ENCODE measurements around the gene OGFOD3. TPM values are rescaled to one million over a fixed set of nuclear protein-coding genes. Genes with fewer than 3 reads are reported as not detected.
"Not testable (repeated sequence)": the region's sequence is repeated elsewhere in the genome, so short reads cannot be mapped to it uniquely, and the experiment has no call there.

Gene OGFOD3
- total RNA-seq: 22.8 TPM

GRCh38 chr17:82418001-82418986, at the start of gene OGFOD3, which contains the start of gene HEXD:
Gene OGFOD3 (minus strand): TSS chr17:82418586. CDS start chr17:82418485, 101 bp downstream.
Gene HEXD (plus strand): TSS chr17:82418347. CDS start chr17:82419800, 1,453 bp downstream.
- DNase-seq: peak; percentile 94

GRCh38 chr17:82465023-82465603, 46.7 kb upstream of the OGFOD3 start:
- no peak for DNase-seq

- no peak for DNase-seq
These were observed 46.2 kb upstream of the OGFOD3 start for GRCh38 chr17:82464567-82464929.

- no peak for DNase-seq
These were observed 45.7 kb upstream of the OGFOD3 start for GRCh38 chr17:82463925-82464566.

GRCh38 chr17:82463391-82463790, 45.0 kb upstream of the OGFOD3 start:
- DNase-seq: no peak

GRCh38 chr17:82461827-82462524, 43.6 kb upstream of the OGFOD3 start:
- DNase-seq: no peak

- DNase-seq: not testable (repeated sequence)
These were observed 41.5 kb upstream of the OGFOD3 start for GRCh38 chr17:82459936-82460335.

GRCh38 chr17:82458885-82459424, 40.6 kb upstream of the OGFOD3 start:
- no peak for DNase-seq

- peak; percentile 99 for DNase-seq
These were observed 39.9 kb upstream of the OGFOD3 start, which contains the start of gene NARF for GRCh38 chr17:82458179-82458884. Gene NARF (plus strand): TSS chr17:82458741. CDS start chr17:82458804, 63 bp downstream.

GRCh38 chr17:82457929-82458178, 39.5 kb upstream of the OGFOD3 start:
- DNase-seq: no peak

GRCh38 chr17:82457073-82457928, 38.9 kb upstream of the OGFOD3 start:
- DNase-seq: no peak

- not testable (repeated sequence) for DNase-seq
These were observed 35.3 kb upstream of the OGFOD3 start for GRCh38 chr17:82453706-82454105.

- not testable (repeated sequence) for DNase-seq
These were observed 34.8 kb upstream of the OGFOD3 start for GRCh38 chr17:82453151-82453550.

GRCh38 chr17:82452162-82452561, 33.8 kb upstream of the OGFOD3 start:
- no peak for DNase-seq

- peak; percentile 98 for DNase-seq
These were observed 32.1 kb upstream of the OGFOD3 start, which contains the start of gene CYBC1 for GRCh38 chr17:82450357-82451106. Gene CYBC1 (minus strand): TSS chr17:82450752. CDS start chr17:82449254, 1,498 bp downstream.

GRCh38 chr17:82449883-82450356, 31.5 kb upstream of the OGFOD3 start:
- no peak for DNase-seq

GRCh38 chr17:82449131-82449882, 30.9 kb upstream of the OGFOD3 start:
- DNase-seq: peak; percentile 43

- no peak for DNase-seq
These were observed 29.5 kb upstream of the OGFOD3 start for GRCh38 chr17:82447876-82448275.

- DNase-seq: no peak
These were observed 28.3 kb upstream of the OGFOD3 start for GRCh38 chr17:82446649-82447048.
